IMR-90 (cell line): ENCODE data around the gene CYGB. TPM values are rescaled to one million over a fixed set of nuclear protein-coding genes. Genes with fewer than 3 reads are reported as not detected.

Source experiments
- ATAC-seq: fragments of 200-7000 bp; cut with Tn5 transposase; 2 replicates; pipeline ENCODE4 v1.9.1; 2020; ENCODE audit warnings: low read depth, mild to moderate bottlenecking, moderate library complexity
- BruUV-seq: library from RNA; stranded (reverse); fragments of 400-500 nt; replicated peaks from 2 replicates; lab custom pipeline; 2021; lab: Mats Ljungman, UMichigan
- CTCF ChIA-PET: fragments of 300-600 bp; formaldehyde crosslinking; extraction: SDS; loops from one replicate; lab custom pipeline; 2021; ENCODE audit warnings: antibody characterized with exemption; lab: Yijun Ruan, JAX
- POLR2A ChIA-PET: fragments of 300-600 bp; sonication (Branson Sonifier 250); formaldehyde crosslinking; loops from one replicate; lab custom pipeline; 2022; ENCODE audit warnings: antibody characterized with exemption; ENCODE audit not compliant: unreplicated experiment; lab: Charles Lee
- DNase-seq: peaks from one replicate; pipeline ENCODE4 v3.0.0; 2013
- H2AFZ ChIP-seq: replicated peaks from 2 replicates; pipeline ENCODE3; 2013; ENCODE audit warnings: low read length, mild to moderate bottlenecking; ENCODE audit not compliant: poor library complexity
- H2AK5ac ChIP-seq: 2 replicates; pipeline ENCODE4 v1.6.1; 2013; ENCODE audit warnings: low read depth, low read length, inconsistent platforms
- H2AK9ac ChIP-seq: replicated peaks from 2 replicates; pipeline ENCODE3; 2013; ENCODE audit warnings: mild to moderate bottlenecking, low read depth, low read length, moderate library complexity; ENCODE audit not compliant: poor library complexity
- H2BK120ac ChIP-seq: 2 replicates; pipeline ENCODE4 v1.6.1; 2013; ENCODE audit warnings: low read depth, low read length, inconsistent platforms
- H2BK15ac ChIP-seq: 3 replicates; pipeline ENCODE4 v1.6.1; 2013; ENCODE audit warnings: low read depth, low read length, inconsistent platforms
- H2BK20ac ChIP-seq: 2 replicates; pipeline ENCODE4 v1.6.1; 2013; ENCODE audit warnings: low read depth, mild to moderate bottlenecking, inconsistent platforms, low read length, moderate library complexity
- H2BK5ac ChIP-seq: 2 replicates; pipeline ENCODE4 v1.6.1; 2013; ENCODE audit warnings: mild to moderate bottlenecking, low read depth, low read length, inconsistent platforms; ENCODE audit not compliant: poor library complexity, severe bottlenecking
- H3K14ac ChIP-seq: replicated peaks from 2 replicates; pipeline ENCODE4 v1.6.1; 2013; ENCODE audit warnings: low read depth, low read length, inconsistent platforms
- H3K18ac ChIP-seq: 2 replicates; pipeline ENCODE4 v1.6.1; 2013; ENCODE audit warnings: low read depth, low read length, control low read depth
- H3K23ac ChIP-seq: 2 replicates; pipeline ENCODE4 v1.6.1; 2013; ENCODE audit warnings: low read depth, low read length, inconsistent platforms
- H3K27ac ChIP-seq: 2 replicates; pipeline ENCODE4 v1.5.1; 2013; ENCODE audit warnings: mild to moderate bottlenecking, control low read depth, low read length; ENCODE audit not compliant: insufficient read depth
- H3K27me3 ChIP-seq: 2 replicates; pipeline ENCODE4 v1.6.1; 2013; ENCODE audit warnings: low read length; ENCODE audit not compliant: control insufficient read depth, insufficient read depth
- H3K36me3 ChIP-seq: 2 replicates; pipeline ENCODE4 v1.6.1; 2013; ENCODE audit warnings: low read length, mixed read lengths; ENCODE audit not compliant: control insufficient read depth, insufficient read depth
- H3K4ac ChIP-seq: 2 replicates; pipeline ENCODE4 v1.6.1; 2013; ENCODE audit warnings: low read depth, low read length, inconsistent platforms
- H3K4me1 ChIP-seq: 2 replicates; pipeline ENCODE4 v1.6.1; 2013; ENCODE audit warnings: low read length, mixed read lengths; ENCODE audit not compliant: control insufficient read depth, insufficient read depth
- H3K4me2 ChIP-seq: 2 replicates; pipeline ENCODE4 v1.6.1; 2013; ENCODE audit warnings: low read depth, mild to moderate bottlenecking, control low read depth, low read length, moderate library complexity
- H3K4me3 ChIP-seq: 2 replicates; pipeline ENCODE4 v1.5.1; 2013; ENCODE audit warnings: low read depth, mild to moderate bottlenecking, control low read depth, low read length, moderate library complexity; ENCODE audit not compliant: insufficient read depth
- H3K56ac ChIP-seq: 2 replicates; pipeline ENCODE4 v1.6.1; 2013; ENCODE audit warnings: low read length, inconsistent platforms; ENCODE audit not compliant: insufficient read depth; ENCODE audit errors: extremely low read depth
- H3K79me1 ChIP-seq, 2 experiments: 2 replicates each; pipeline ENCODE4 v1.6.1; 2013; ENCODE audit warnings: low read length in 2 of 2, inconsistent platforms in 1 of 2, low read depth in 1 of 2
- H3K9ac ChIP-seq: 2 replicates; pipeline ENCODE4 v1.6.1; 2013; ENCODE audit warnings: low read depth, low read length, control low read depth
- H3K9me1 ChIP-seq: 2 replicates; pipeline ENCODE4 v1.6.1; 2013; ENCODE audit warnings: low read length, inconsistent platforms; ENCODE audit not compliant: insufficient read depth
- H3K9me3 ChIP-seq: 2 replicates; pipeline ENCODE4 v1.6.1; 2013; ENCODE audit warnings: low read length; ENCODE audit not compliant: control insufficient read depth, insufficient read depth
- H4K20me1 ChIP-seq: 2 replicates; pipeline ENCODE4 v1.6.1; 2013; ENCODE audit warnings: low read length, inconsistent platforms; ENCODE audit not compliant: insufficient read depth
- H4K5ac ChIP-seq: 2 replicates; pipeline ENCODE4 v1.6.1; 2013; ENCODE audit warnings: mild to moderate bottlenecking, low read depth, low read length, control low read depth
- H4K8ac ChIP-seq, 2 experiments: 2 replicates each; pipeline ENCODE4 v1.6.1; 2013; ENCODE audit warnings: low read depth in 2 of 2, low read length in 2 of 2, control low read depth in 1 of 2, inconsistent platforms in 1 of 2
- H4K91ac ChIP-seq: 2 replicates; pipeline ENCODE4 v1.6.1; 2013; ENCODE audit warnings: low read depth, low read length, inconsistent platforms; ENCODE audit not compliant: insufficient read depth
- BHLHE40 ChIP-seq: fragments of 150-350 bp; IDR thresholded peaks from 2 replicates; pipeline ENCODE4 v1.6.1; 2016; ENCODE audit warnings: mild to moderate bottlenecking, low read depth, low read length
- CEBPB ChIP-seq: IDR thresholded peaks from 2 replicates; pipeline ENCODE4 v1.6.1; 2012; ENCODE audit warnings: low read depth, low read length, improper control_type of control experiment
- CHD1 ChIP-seq: IDR thresholded peaks from 2 replicates; pipeline ENCODE4 v1.6.1; 2012; ENCODE audit warnings: low read depth, low read length, improper control_type of control experiment
- FOS ChIP-seq: fragments of 150-350 bp; IDR thresholded peaks from 2 replicates; pipeline ENCODE4 v1.6.1; 2016; ENCODE audit warnings: low read depth, low read length
- MAZ ChIP-seq: IDR thresholded peaks from 2 replicates; pipeline ENCODE4 v1.6.1; 2012; ENCODE audit warnings: low read depth, mild to moderate bottlenecking, low read length, improper control_type of control experiment, moderate library complexity, borderline replicate concordance
- MXI1 ChIP-seq: IDR thresholded peaks from 2 replicates; pipeline ENCODE4 v1.6.1; 2012; ENCODE audit warnings: low read depth, mild to moderate bottlenecking, low read length, moderate library complexity, borderline replicate concordance
- NFE2L2 ChIP-seq: fragments of 150-350 bp; IDR thresholded peaks from 2 replicates; pipeline ENCODE4 v1.6.1; 2016; ENCODE audit warnings: low read depth, mild to moderate bottlenecking, low read length
- POLR2A ChIP-seq: IDR thresholded peaks from 2 replicates; pipeline ENCODE4 v1.6.1; 2012; ENCODE audit warnings: mild to moderate bottlenecking, low read depth, low read length
- RAD21 ChIP-seq: IDR thresholded peaks from 2 replicates; pipeline ENCODE4 v1.6.1; 2012; ENCODE audit warnings: low read length, improper control_type of control experiment
- RCOR1 ChIP-seq: IDR thresholded peaks from 2 replicates; pipeline ENCODE4 v1.6.1; 2012; ENCODE audit warnings: mild to moderate bottlenecking, low read length, improper control_type of control experiment; ENCODE audit not compliant: insufficient replicate concordance
- SMC3 ChIP-seq: fragments of 150-350 bp; IDR thresholded peaks from 2 replicates; pipeline ENCODE4 v1.6.1; 2016; ENCODE audit warnings: low read depth, mild to moderate bottlenecking, antibody characterized with exemption, low read length, moderate library complexity
- USF2 ChIP-seq: fragments of 150-350 bp; IDR thresholded peaks from 2 replicates; pipeline ENCODE4 v1.6.1; 2017; ENCODE audit warnings: mild to moderate bottlenecking, antibody characterized with exemption, low read length, low read depth
- WGBS, 2 experiments: methylation state at CpG; one replicate each; pipeline versions ENCODE4 v1.1.5 to v1.1.7; 2013; ENCODE audit warnings: missing lambda C conversion rate in 2 of 2; ENCODE audit not compliant: insufficient read length in 1 of 2; ENCODE audit errors: extremely low coverage in 2 of 2; 5-methylcytosine and 5-hydroxymethylcytosine counted together
- dilution Hi-C: fragments of 300-500 bp; cut with HindIII; formaldehyde crosslinking; loops from one replicate; pipeline ENCODE4 v1.14.3; 2018; ENCODE audit warnings: low sequenced_read_pairs; ENCODE audit not compliant: unreplicated experiment
- in situ Hi-C: fragments of 300-500 bp; cut with MboI; formaldehyde crosslinking; loops from 3 replicates; pipeline ENCODE4 v1.14.3; 2019; ENCODE audit warnings: low sequenced_read_pairs, inconsistent platforms, mixed read lengths
- intact Hi-C: fragments of 100-400 bp; cut with micrococcal nuclease; formaldehyde crosslinking; loops from 2 replicates; pipeline ENCODE4 v1.10.0; 2022
- polyA plus RNA-seq, 3 experiments: library from polyadenylated mRNA; depleted of rRNA; stranded (reverse); fragments of >200 nt; gene quantifications; 2 replicates each; pipeline ENCODE4 v1.2.3, GENCODE V29; 2012; ENCODE audit warnings: low replicate concordance in 1 of 3
- total RNA-seq: library from RNA; depleted of rRNA; stranded (reverse); fragments of >200 nt; gene quantifications from 2 replicates; pipeline ENCODE4 v1.2.3, GENCODE V29; 2012

The CYGB gene
- total and polyA plus RNA-seq, 2 of the 4 experiments (the other 2 are of a cell fraction), result 1.3 to 2.9 TPM

- Histone ChIP-seq H3K9me3 (no peaks in the 10 kb centered on the region), H3K27ac (peak within 1 kb of the TSS; percentile 26), H4K5ac (peak within 1 kb of the TSS; percentile 100), H3K4me1 (peaks cover 27% of the 10 kb centered on the region), H4K91ac (peak within 1 kb of the TSS; percentile 69; the same call in 1 of the 2 replicates), H3K36me3 (no peaks in the 10 kb centered on the region), H2BK120ac (peak within 1 kb of the TSS; percentile 80), H3K9me1 (peaks cover 16% of the 10 kb centered on the region), H2BK5ac (peak within 1 kb of the TSS; percentile 25), H3K79me1 (peaks cover 4 to 30% of the 10 kb centered on the region in 2 experiments; a peak in 3 of 4 replicates), H3K4me2 (peak within 1 kb of the TSS; percentile 97), H2AK9ac (peak within 1 kb of the TSS; percentile 94), H3K9ac (peak within 1 kb of the TSS; percentile 73), H3K4ac (peak within 1 kb of the TSS; percentile 85), H2AFZ (peak within 1 kb of the TSS; percentile 92), H3K27me3 (no peaks in the 10 kb centered on the region), H3K4me3 (peak within 1 kb of the TSS; percentile 82), H3K14ac (peak within 1 kb of the TSS; percentile 96), H2BK15ac (peak within 1 kb of the TSS; percentile 80; the same call in 1 of the 3 replicates), H4K8ac (peak within 1 kb of the TSS; percentile 93 to 96), H3K56ac (no peak within 1 kb of the TSS), H3K23ac (peak within 1 kb of the TSS; percentile 89), H3K18ac (peak within 1 kb of the TSS; percentile 86), H2AK5ac (peak within 1 kb of the TSS; percentile 82), H4K20me1 (no peaks in the 10 kb centered on the region), H2BK20ac (peak within 1 kb of the TSS; percentile 32; the same call in 1 of the 2 replicates)
- ATAC-seq, result peak; percentile 86
- dilution Hi-C loops (no loop called here), in situ Hi-C loops (loop anchor here (10.0 kb wide), 2 partner anchors 96 to 196 kb away; partner anchors contain the start of gene QRICH2), intact Hi-C loops (no loop called here)
- POLR2A ChIA-PET, result no interaction called here
- TF ChIP-seq MAZ (no peak; the same call in 1 of the 2 replicates), FOS (no peak), MXI1 (peak; percentile 70; the same call in 1 of the 2 replicates), RCOR1 (no peak), SMC3 (no peak), BHLHE40 (no peak), CHD1 (no peak), POLR2A (no peak; the same call in 1 of the 2 replicates), CEBPB (no peak), USF2 (peak; percentile 15; the same call in 1 of the 2 replicates), NFE2L2 (no peak), RAD21 (no peak)
- WGBS, 2 experiments, result 3% methylated on average over 44 of the region's 72 CpGs; no CpG with 5 or more reads in 1 of the 2 experiments
- CTCF ChIA-PET, result interaction anchor here (1.6 kb wide), 1 partner anchor 116 kb away, joined by 4 read pairs; no protein-coding TSS in a partner anchor
- peak; percentile 53 for DNase-seq
- no TSS peak for BruUV-seq
Measured at GRCh38 chr17:76501018-76501826, 36.3 kb downstream of the CYGB start, which contains the start of gene RHBDF2. TSS of gene RHBDF2 (minus strand) at chr17:76501423. CDS start at chr17:76481524, 19,899 bp downstream.
